T-helper 1 cell (primary cell): ENCODE data around the gene STK39.
"Not testable (repeated sequence)": the region's sequence is repeated elsewhere in the genome, so short reads cannot be mapped to it uniquely, and the experiment has no call there.

Source experiments
- DNase-seq, 5 donors: peaks; one replicate each; pipeline ENCODE4 v3.0.0-alpha.2; 2012 to 2020
- total RNA-seq, 4 donors: gene quantifications; one replicate each; lab custom pipeline; 2026; lab: John Stamatoyannopoulos, UW

The STK39 gene
- 29.6 to 67.7 (median 46.0) reads per million in 4 donors for total RNA-seq

- DNase-seq = peak; percentile 65 to 79 (median 69)
Measured at GRCh38 chr2:168247341-168248261, at the start of gene STK39. Gene STK39 (minus strand): TSS chr2:168247595. CDS start chr2:168247435, 160 bp downstream.

GRCh38 chr2:168295051-168295450, 47.7 kb upstream of the STK39 start:
- DNase-seq = no peak

- no peak for DNase-seq
Measured at GRCh38 chr2:168294409-168294808, 47.0 kb upstream of the STK39 start.

GRCh38 chr2:168293766-168294165, 46.4 kb upstream of the STK39 start:
- no peak for DNase-seq

GRCh38 chr2:168290391-168290790, 43.0 kb upstream of the STK39 start:
- no peak for DNase-seq

GRCh38 chr2:168289880-168290279, 42.5 kb upstream of the STK39 start:
- no peak for DNase-seq

- DNase-seq = no peak
Measured at GRCh38 chr2:168286535-168286934, 39.1 kb upstream of the STK39 start.

- DNase-seq = no peak
Measured at GRCh38 chr2:168278424-168278888, 31.1 kb upstream of the STK39 start.

GRCh38 chr2:168277276-168277675, 29.9 kb upstream of the STK39 start:
- no peak for DNase-seq

GRCh38 chr2:168272225-168272624, 24.8 kb upstream of the STK39 start:
- DNase-seq = no peak

- DNase-seq = not testable (repeated sequence)
Measured at GRCh38 chr2:168262926-168263325, 15.5 kb upstream of the STK39 start.

GRCh38 chr2:168256448-168256847, 9.1 kb upstream of the STK39 start:
- no peak for DNase-seq

GRCh38 chr2:168255866-168256265, 8.5 kb upstream of the STK39 start:
- DNase-seq = no peak

GRCh38 chr2:168255103-168255502, 7.7 kb upstream of the STK39 start:
- DNase-seq = no peak

- DNase-seq = no peak
Measured at GRCh38 chr2:168254158-168254935, 7.0 kb upstream of the STK39 start.

- no peak for DNase-seq
Measured at GRCh38 chr2:168253379-168253778, 6.0 kb upstream of the STK39 start.

GRCh38 chr2:168252976-168253375, 5.6 kb upstream of the STK39 start:
- no peak for DNase-seq

- peak; percentile 78 to 84 (median 81) for DNase-seq
Measured at GRCh38 chr2:168246483-168247340, 683 bp downstream of the STK39 start.

- no peak for DNase-seq
Measured at GRCh38 chr2:168246072-168246482, 1.3 kb downstream of the STK39 start.

GRCh38 chr2:168245074-168245825, 2.1 kb downstream of the STK39 start:
- no peak for DNase-seq

GRCh38 chr2:168244318-168244717, 3.1 kb downstream of the STK39 start:
- peak in 3 of 5 donors; percentile 20 to 79 (median 20) for DNase-seq

GRCh38 chr2:168243061-168243460, 4.3 kb downstream of the STK39 start:
- no peak for DNase-seq
